ENCODE data around the gene CCDC91. TPM values are rescaled to one million over a fixed set of nuclear protein-coding genes. Genes with fewer than 3 reads are reported as not detected.
"Not testable (repeated sequence)": the region's sequence is repeated elsewhere in the genome, so short reads cannot be mapped to it uniquely, and the experiment has no call there.

The CCDC91 gene
- total RNA-seq, 2 donors from 2014 or later, result 62.5 to 65.3 TPM

DNA sequence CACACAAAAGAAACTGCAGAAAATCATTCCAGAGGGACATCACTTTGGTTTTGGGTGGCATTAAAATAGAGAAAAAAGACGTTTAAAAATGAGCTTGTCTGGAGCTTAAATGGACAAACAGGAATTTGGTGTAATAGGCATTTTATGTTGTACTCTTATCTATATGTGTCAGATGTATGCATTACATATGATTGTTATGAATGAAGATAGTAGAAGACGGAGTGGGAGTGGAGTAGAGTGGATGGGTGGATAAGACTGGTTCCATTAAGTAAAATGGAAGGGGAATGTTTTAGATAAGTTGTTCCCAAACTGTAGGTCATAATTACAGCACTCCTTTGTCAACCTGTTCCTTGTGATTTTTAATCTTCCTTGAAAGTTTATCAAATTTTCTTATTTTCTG, 1.9 kb downstream of the CCDC91 start:
- no peaks in the 10 kb centered on the region for H3K9me3 ChIP-seq (ENCODE audit: control insufficient read depth, low read length, poor library complexity, severe bottlenecking)
- Mint-ChIP-seq H3K27me3 (no peaks in the 10 kb centered on the region), H3K27ac (peak overlapping the region; percentile 98), H3K4me3 (peak overlapping the region; percentile 95), H3K36me3 (ENCODE audit: low read depth) (no peaks in the 10 kb centered on the region), H3K4me1 (peaks cover 32% of the 10 kb centered on the region)
- DNase-seq (no peak), ATAC-seq (no peak)

DNA sequence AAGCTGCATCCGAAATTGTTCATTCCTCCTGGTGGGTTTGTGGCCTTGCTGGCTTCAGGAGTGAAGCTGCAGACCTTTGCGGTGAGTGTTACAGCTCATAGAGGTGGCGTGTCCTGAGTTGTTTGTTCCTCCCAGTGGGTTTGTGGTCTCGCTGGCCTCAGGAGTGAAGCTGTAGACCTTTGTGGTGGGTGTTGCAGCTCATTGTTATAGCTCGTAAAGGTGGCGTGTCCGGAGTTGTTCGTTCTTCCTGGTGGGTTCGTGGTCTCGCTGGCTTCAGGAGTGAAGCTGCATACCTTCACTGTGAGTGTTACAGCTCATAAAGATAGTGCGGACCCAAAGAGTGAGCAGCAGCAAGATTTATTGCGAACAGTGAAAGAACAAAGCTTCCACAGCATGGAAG, 4.4 kb downstream of the CCDC91 start:
- not testable (repeated sequence) for H3K36me3 Mint-ChIP-seq (ENCODE audit: low read depth); ATAC-seq; DNase-seq; H3K9me3 ChIP-seq (ENCODE audit: control insufficient read depth, low read length, poor library complexity, severe bottlenecking); H3K27me3 Mint-ChIP-seq; H3K4me3 Mint-ChIP-seq
- H3K27ac Mint-ChIP-seq, result peak overlapping the region; percentile 14
- peaks cover 34% of the 10 kb centered on the region for H3K4me1 Mint-ChIP-seq

DNA sequence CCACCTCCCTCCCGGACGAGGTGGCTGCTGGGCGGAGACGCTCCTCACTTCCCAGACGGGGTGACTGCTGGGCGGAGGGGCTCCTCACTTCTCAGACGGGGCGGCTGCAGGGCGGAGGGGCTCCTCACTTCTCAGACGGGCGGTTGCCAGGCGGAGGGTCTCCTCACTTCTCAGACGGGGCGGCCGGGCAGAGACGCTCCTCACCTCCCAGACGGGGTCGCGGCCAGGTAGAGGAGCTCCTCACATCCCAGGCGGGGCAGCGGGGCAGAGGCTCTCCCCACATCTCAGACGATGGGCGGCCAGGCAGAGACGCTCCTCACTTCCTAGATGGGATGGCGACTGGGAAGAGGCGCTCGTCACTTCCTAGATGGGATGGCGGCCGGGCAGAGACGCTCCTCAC, 10.9 kb downstream of the CCDC91 start:
- ATAC-seq; H3K4me3 Mint-ChIP-seq; DNase-seq; H3K36me3 Mint-ChIP-seq (ENCODE audit: low read depth); H3K27me3 Mint-ChIP-seq; H3K9me3 ChIP-seq (ENCODE audit: control insufficient read depth, low read length, poor library complexity, severe bottlenecking); H3K27ac Mint-ChIP-seq: not testable (repeated sequence)
- peaks cover 11% of the 10 kb centered on the region for H3K4me1 Mint-ChIP-seq

DNA sequence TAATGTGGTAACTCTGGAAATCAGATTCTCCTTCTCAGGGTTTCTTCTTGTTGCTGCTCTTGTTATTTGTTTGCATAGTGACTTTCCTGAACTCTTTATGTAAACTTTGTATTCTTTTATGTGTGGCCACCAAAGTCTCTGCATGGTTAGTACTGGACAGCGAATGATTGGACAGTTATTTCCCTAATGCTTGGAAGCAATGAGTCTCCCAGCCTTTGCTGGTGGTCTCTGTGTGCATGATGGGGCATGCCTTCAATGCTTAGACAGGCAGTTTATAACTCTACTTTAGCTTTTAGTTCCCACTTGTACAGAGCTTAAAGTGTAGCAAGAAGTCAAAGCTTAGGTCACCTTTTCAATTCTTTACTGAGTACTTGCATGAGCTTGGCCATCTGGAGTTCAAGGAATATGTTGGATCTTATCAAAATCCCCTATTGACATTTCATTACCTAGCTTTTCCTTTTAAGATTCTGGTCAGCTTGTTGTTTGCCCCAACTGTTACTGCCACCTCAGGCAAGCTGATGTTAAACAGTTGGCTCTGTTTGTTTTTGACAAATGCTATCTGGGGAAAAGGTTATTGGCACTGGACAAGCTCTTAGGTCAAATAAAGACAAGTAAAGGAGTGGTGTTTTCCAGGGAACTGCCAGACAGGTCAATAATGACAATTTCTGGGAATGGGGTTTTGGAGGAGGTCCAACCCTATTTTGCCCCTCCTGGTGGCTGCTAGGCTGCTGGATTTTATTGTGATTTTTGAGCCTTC, 12.3 kb downstream of the CCDC91 start:
- H3K4me1 Mint-ChIP-seq, result peaks cover 5% of the 10 kb centered on the region
- H3K27ac Mint-ChIP-seq, result no peak overlapping the region
- H3K36me3 Mint-ChIP-seq (ENCODE audit: low read depth), result peaks cover 3% of the 10 kb centered on the region

DNA sequence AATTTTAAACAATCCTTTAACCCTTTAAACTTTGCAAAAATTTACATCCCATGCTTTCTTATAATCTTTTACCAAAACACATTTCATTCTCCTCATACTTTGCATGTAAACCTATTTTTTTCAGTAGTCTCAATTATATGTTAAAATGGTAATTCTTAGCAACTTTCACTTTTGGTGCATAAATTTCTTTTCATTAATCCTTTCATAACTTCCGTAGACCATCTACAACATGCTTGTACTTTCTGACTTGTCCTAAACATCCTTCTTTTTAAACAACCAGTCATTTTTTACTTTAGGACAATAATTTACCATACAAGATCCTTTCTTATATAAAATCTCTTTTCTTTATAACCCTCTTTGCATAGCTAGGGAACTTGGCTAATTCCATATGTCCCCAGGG, 19.5 kb downstream of the CCDC91 start:
- Mint-ChIP-seq H3K27ac (no peak overlapping the region), H3K4me1 (peaks cover 6% of the 10 kb centered on the region), H3K27me3 (no peaks in the 10 kb centered on the region), H3K4me3 (no peak overlapping the region), H3K36me3 (ENCODE audit: low read depth) (peaks cover 2% of the 10 kb centered on the region)
- ATAC-seq (no peak), DNase-seq (no peak)
- no peaks in the 10 kb centered on the region for H3K9me3 ChIP-seq (ENCODE audit: control insufficient read depth, low read length, poor library complexity, severe bottlenecking)

More for the DNA sequence above, 12.3 kb downstream of the CCDC91 start:
- ATAC-seq (no peak), DNase-seq (no peak)
- H3K9me3 ChIP-seq (ENCODE audit: control insufficient read depth, low read length, poor library complexity, severe bottlenecking), result no peaks in the 10 kb centered on the region
- no peaks in the 10 kb centered on the region for H3K27me3 Mint-ChIP-seq
- H3K4me3 Mint-ChIP-seq, result no peak overlapping the region

DNA sequence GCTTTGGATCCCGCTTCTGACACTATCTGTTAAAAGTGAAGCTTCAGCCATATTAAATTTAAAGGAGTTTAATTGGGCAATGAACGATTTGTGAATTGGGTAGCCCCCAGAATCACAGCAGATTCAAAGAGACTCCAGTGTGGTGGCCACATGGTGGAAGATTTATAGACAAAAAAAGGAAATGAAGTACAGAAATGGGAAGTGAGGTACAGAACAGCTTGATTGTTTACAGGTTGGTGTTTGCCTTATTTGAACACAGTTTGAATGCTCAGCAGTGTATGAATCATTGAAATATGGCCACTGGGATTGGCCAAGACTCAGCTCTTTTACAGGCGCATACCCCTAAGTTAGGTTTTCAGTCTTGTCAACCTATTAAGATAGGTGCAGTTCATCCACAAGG, 21.9 kb downstream of the CCDC91 start:
- ATAC-seq (no peak), DNase-seq (no peak)
- no peaks in the 10 kb centered on the region for H3K9me3 ChIP-seq (ENCODE audit: control insufficient read depth, low read length, poor library complexity, severe bottlenecking)
- H3K4me3 Mint-ChIP-seq, result no peak overlapping the region
- H3K27me3 Mint-ChIP-seq, result no peaks in the 10 kb centered on the region
- no peak overlapping the region for H3K27ac Mint-ChIP-seq
- H3K36me3 Mint-ChIP-seq (ENCODE audit: low read depth), result peaks cover 2% of the 10 kb centered on the region
- H3K4me1 Mint-ChIP-seq, result peaks cover 5% of the 10 kb centered on the region

DNA sequence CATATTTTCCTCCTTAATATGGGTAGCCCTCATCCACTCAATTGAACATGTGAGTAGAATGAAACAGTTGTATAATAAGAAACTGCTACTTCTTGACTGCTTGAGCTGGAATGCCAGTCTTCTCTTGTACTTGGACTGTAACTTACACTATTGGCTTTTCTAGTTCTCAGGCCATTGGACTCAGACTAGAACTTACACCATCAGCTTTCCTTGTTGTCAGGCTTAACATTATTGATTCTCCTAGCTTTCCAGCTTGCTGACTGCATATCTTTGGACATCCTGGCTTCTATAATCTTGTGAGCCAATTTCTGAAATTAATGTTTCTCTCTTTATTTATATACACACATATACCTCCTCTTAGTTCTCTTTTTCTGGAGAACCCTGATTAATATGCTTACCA, 24.8 kb downstream of the CCDC91 start:
- peaks cover 13% of the 10 kb centered on the region for H3K4me1 Mint-ChIP-seq
- no peak overlapping the region for H3K27ac Mint-ChIP-seq
- no peaks in the 10 kb centered on the region for H3K36me3 Mint-ChIP-seq (ENCODE audit: low read depth)
- no peaks in the 10 kb centered on the region for H3K27me3 Mint-ChIP-seq
- no peak overlapping the region for H3K4me3 Mint-ChIP-seq
- no peak for DNase-seq
- no peak for ATAC-seq
- H3K9me3 ChIP-seq (ENCODE audit: control insufficient read depth, low read length, poor library complexity, severe bottlenecking), result no peaks in the 10 kb centered on the region

DNA sequence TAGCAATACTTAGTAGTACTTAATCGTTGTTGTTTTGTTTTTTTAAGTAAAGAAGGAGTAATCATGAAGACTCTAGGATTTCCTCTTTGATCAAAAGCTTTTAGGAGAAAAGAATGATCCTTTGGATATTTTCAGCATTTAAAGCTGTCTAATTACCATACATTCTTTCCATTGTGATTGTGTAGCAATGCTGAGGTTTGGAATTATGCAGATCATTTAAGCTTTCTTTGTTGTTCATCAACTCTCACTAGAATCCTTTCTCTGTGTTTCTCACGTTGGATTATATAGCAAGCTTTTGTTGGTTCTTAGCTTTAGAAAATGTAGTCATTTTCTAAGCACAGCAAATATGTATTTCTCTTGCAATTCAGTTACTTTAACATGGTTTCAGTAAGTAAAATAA, 25.8 kb downstream of the CCDC91 start:
- no peaks in the 10 kb centered on the region for H3K9me3 ChIP-seq (ENCODE audit: control insufficient read depth, low read length, poor library complexity, severe bottlenecking)
- Mint-ChIP-seq H3K27me3 (no peaks in the 10 kb centered on the region), H3K27ac (no peak overlapping the region), H3K36me3 (ENCODE audit: low read depth) (no peaks in the 10 kb centered on the region), H3K4me1 (peaks cover 15% of the 10 kb centered on the region), H3K4me3 (no peak overlapping the region)
- DNase-seq (no peak), ATAC-seq (no peak)

DNA sequence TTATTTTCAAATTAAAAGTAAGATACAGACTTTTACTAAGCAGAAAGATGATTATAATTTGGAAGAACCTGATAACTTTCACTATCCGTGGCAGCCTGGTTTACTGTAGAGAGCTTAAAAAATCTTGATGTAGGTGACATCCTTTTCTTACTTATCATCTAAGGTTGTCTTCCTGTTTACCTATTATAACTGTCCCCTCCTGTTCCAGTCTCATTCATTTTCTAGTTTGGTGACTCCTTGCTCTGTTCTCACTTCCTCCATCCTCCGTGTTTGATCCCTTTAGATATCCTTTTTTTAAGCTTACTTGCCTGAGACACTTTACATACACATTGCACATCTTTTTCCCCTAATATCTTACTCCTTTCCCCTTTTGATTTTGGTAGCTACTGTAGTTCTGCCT, 27.5 kb downstream of the CCDC91 start:
- no peak overlapping the region for H3K4me3 Mint-ChIP-seq
- DNase-seq, result no peak
- peak overlapping the region; percentile 0 for H3K27ac Mint-ChIP-seq

DNA sequence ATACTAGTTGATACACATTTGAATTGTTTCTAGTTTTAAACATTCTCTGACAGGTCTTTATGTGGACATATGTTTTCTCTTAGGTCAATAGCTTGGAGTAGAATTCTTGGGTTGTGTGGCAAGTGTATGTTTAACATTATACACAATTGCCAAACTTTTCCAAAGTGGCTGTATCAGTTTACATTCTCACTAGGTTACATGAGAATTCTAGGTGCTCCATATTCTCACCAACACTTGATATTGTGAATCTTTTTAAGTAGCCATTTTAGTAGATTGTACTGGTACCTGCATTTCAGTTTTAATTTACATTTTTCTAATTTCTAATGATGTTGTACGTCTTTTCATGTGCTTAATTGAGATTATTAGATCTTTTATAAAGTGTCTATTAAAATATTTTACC, 28.6 kb downstream of the CCDC91 start:
- ATAC-seq (no peak), DNase-seq (no peak)
- Mint-ChIP-seq H3K27me3 (no peaks in the 10 kb centered on the region), H3K4me3 (no peak overlapping the region), H3K36me3 (ENCODE audit: low read depth) (no peaks in the 10 kb centered on the region), H3K27ac (no peak overlapping the region), H3K4me1 (peaks cover 40% of the 10 kb centered on the region)
- no peaks in the 10 kb centered on the region for H3K9me3 ChIP-seq (ENCODE audit: control insufficient read depth, low read length, poor library complexity, severe bottlenecking)

More for the DNA sequence above, 27.5 kb downstream of the CCDC91 start:
- no peaks in the 10 kb centered on the region for H3K9me3 ChIP-seq (ENCODE audit: control insufficient read depth, low read length, poor library complexity, severe bottlenecking)
- Mint-ChIP-seq H3K36me3 (ENCODE audit: low read depth) (no peaks in the 10 kb centered on the region), H3K4me1 (peaks cover 30% of the 10 kb centered on the region), H3K27me3 (no peaks in the 10 kb centered on the region)
- ATAC-seq, result peak; percentile 45

DNA sequence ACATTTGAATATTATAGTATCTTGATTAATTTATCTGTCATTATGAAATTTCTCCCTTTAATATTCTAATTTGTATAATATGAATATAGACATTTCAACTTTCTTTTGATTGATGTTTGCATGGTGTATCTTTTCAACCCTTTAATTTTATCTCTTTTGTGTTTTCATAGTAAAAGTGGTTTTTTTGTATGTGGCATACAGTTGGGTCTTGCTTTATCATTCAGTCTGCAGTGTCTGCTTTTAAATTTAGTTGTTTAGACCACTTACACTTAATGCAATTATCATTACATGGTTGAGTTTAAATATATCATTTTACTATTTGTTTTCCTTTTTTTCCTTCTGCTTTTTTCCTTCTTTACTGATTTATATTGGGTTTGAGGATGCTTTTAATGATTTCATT, 29.6 kb downstream of the CCDC91 start:
- no peaks in the 10 kb centered on the region for H3K9me3 ChIP-seq (ENCODE audit: control insufficient read depth, low read length, poor library complexity, severe bottlenecking)
- no peak for DNase-seq
- H3K27ac Mint-ChIP-seq, result no peak overlapping the region
- H3K4me3 Mint-ChIP-seq, result no peak overlapping the region
- H3K4me1 Mint-ChIP-seq, result peaks cover 43% of the 10 kb centered on the region
- ATAC-seq, result no peak
- no peaks in the 10 kb centered on the region for H3K27me3 Mint-ChIP-seq
- H3K36me3 Mint-ChIP-seq (ENCODE audit: low read depth), result no peaks in the 10 kb centered on the region

DNA sequence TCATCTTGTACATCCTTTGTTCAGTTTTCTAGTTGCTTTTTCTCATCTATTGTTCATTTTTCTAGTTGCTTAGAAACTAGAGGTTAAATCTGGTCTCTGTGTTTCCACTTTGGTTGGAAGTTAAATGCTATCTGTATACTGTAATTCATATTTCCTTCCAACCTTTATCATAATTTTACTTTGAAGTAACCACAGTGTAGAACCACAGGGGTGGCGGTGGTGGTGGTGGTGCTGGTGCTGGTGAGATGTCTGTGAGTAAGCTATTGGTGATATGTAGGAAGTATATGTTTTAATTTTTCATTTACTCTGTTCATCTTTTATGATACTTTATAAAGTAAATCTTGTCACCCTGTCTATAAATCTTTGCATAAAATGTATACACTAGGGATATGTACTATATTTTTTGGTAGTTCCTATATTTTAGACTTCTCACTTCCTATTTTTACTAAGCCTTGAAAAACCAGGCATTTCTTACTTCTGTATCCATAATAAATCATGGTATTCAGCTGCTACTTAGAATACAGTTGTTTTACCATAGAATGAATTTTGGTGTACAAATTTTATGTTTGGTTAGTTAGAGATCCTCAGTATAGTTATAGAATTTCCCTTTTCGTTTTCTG, 31.9 kb downstream of the CCDC91 start:
- H3K9me3 ChIP-seq (ENCODE audit: control insufficient read depth, low read length, poor library complexity, severe bottlenecking), result no peaks in the 10 kb centered on the region
- ATAC-seq (peak; percentile 78), DNase-seq (peak in 2 of 3 donors; percentile 20 to 26)
- Mint-ChIP-seq H3K4me1 (peaks cover 45% of the 10 kb centered on the region), H3K27me3 (no peaks in the 10 kb centered on the region), H3K4me3 (peak overlapping the region; percentile 15), H3K27ac (peak overlapping the region; percentile 90), H3K36me3 (ENCODE audit: low read depth) (no peaks in the 10 kb centered on the region)

DNA sequence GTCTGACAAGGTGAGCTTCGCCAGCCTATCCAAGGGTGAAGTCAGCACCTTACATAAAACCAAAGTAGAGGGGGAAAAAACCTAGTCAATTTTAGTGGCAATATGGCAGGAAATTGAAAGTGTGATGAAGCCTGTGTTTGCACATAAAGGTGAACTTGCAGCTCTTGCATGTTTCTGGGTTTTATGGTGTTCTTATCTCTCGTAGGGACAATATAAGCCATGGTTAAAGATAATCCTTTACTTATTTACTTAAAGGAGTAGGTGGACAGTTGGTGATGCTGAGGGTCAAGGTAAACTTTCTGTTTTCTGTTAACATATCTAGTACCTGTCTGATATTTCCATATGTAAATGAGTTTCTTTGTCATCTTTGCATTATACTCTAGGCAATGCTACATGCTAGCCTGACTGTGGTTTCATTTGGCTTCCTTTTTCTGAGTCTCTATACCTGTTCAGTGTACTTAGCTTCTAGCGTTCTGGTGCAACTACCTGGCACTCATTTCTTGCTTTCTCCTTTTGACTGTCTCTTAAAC, 32.8 kb downstream of the CCDC91 start:
- Mint-ChIP-seq H3K27me3 (no peaks in the 10 kb centered on the region), H3K36me3 (ENCODE audit: low read depth) (peaks cover 5% of the 10 kb centered on the region), H3K4me3 (peak overlapping the region; percentile 70), H3K4me1 (peaks cover 41% of the 10 kb centered on the region), H3K27ac (peak overlapping the region; percentile 90)
- DNase-seq (no peak), ATAC-seq (peak; percentile 80)
- no peaks in the 10 kb centered on the region for H3K9me3 ChIP-seq (ENCODE audit: control insufficient read depth, low read length, poor library complexity, severe bottlenecking)

DNA sequence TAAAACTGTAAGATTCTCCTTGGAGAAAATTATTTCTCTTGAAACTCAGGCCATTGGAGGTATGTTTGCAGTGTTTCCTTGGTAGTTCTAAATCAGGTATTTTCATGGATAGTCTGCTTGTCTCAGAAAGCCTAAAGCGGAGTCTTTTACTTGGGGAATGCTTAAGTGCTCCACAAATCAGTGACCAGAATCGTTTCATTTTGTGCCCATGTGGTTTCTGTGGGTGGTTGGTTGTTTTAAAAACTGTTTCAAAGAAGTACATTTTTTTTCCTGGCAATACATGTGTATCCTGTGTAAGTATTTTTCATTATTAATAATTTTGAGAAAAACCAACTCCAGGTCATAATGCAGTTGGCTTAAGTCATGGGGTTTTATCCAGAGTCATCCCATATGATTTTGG, 33.6 kb downstream of the CCDC91 start:
- H3K9me3 ChIP-seq (ENCODE audit: control insufficient read depth, low read length, poor library complexity, severe bottlenecking), result no peaks in the 10 kb centered on the region
- Mint-ChIP-seq H3K27ac (peak overlapping the region; percentile 90), H3K36me3 (ENCODE audit: low read depth) (peaks cover 5% of the 10 kb centered on the region), H3K27me3 (no peaks in the 10 kb centered on the region), H3K4me3 (no peak overlapping the region), H3K4me1 (peaks cover 41% of the 10 kb centered on the region)
- DNase-seq (no peak), ATAC-seq (no peak)
